Measurements from ENCODE around the gene KEL. TPM values are rescaled to one million over a fixed set of nuclear protein-coding genes. Genes with fewer than 3 reads are reported as not detected.

The KEL gene
- total RNA-seq, 2 donors from 2014 or later, result 0.09 to 61.5 TPM

DNA sequence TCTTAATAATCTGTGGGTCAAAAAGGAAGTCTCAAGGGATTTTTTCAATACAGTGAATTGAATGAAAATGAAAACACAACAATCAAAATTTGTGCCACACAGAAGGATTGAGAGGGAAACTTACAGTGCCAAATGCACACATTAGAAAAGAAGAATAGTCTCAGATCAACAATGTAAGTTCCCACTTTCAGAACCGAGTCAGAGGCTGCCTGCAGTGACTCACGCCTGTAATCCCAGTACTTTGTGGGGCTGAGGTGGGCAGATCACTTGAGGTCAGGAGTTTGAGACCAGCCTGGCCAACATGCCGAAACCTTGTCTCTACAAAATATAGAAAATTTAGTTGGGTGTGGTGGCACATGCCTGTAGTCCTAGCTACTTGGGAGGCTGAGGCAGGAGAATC lies 12.5 kb upstream of the KEL start:
- H3K27me3 ChIP-seq (replicated peaks; ENCODE audit: insufficient read depth), result no peaks in the 10 kb centered on the region
- no peaks in the 10 kb centered on the region for H3K4me1 ChIP-seq (replicated peaks)
- WGBS, result 84% methylated on average over 3 of the region's 3 CpGs
- no peak for DNase-seq (ENCODE audit: low spot score)
- intact Hi-C loops (cut with DNase I), result no loop called here
- no peak overlapping the region for H3K4me3 ChIP-seq
- H3K27ac ChIP-seq, result no peak overlapping the region
- no peaks in the 10 kb centered on the region for H3K36me3 ChIP-seq
- no peak for TF ChIP-seq POLR2AphosphoS5 (IDR thresholded peaks at IDR 0.05)
- TF ChIP-seq POLR2A (IDR thresholded peaks at IDR 0.05), result no peak
- H3K9me3 ChIP-seq, result no peaks in the 10 kb centered on the region

DNA sequence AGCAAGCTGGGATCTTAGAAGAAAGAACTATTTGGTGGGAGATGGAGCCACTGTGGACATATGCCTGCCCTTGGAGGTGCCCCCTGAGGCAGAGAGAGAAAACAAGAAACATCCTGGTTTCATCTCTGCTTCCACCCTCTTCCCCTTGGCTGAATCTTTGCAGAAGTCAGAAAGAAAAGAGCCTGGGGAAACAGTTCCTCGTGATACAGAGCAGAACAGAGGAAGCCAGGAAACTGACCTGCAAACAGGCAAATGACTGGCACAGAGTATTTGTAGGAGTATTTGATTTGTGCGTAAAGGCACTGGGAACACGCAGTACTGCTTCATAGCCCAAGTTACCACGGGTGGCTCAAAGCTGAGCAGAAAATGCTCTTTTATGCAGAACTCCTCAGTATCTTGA lies 7.0 kb upstream of the KEL start:
- intact Hi-C loops (cut with DNase I), result no loop called here
- Histone ChIP-seq H3K27me3 (replicated peaks; ENCODE audit: insufficient read depth) (no peaks in the 10 kb centered on the region), H3K4me1 (replicated peaks) (no peaks in the 10 kb centered on the region), H3K27ac (no peak overlapping the region), H3K4me3 (no peak overlapping the region), H3K36me3 (no peaks in the 10 kb centered on the region), H3K9me3 (no peaks in the 10 kb centered on the region)
- TF ChIP-seq POLR2AphosphoS5 (IDR thresholded peaks at IDR 0.05) (no peak), POLR2A (IDR thresholded peaks at IDR 0.05) (no peak)
- TF ChIP-seq, protein P1, sequence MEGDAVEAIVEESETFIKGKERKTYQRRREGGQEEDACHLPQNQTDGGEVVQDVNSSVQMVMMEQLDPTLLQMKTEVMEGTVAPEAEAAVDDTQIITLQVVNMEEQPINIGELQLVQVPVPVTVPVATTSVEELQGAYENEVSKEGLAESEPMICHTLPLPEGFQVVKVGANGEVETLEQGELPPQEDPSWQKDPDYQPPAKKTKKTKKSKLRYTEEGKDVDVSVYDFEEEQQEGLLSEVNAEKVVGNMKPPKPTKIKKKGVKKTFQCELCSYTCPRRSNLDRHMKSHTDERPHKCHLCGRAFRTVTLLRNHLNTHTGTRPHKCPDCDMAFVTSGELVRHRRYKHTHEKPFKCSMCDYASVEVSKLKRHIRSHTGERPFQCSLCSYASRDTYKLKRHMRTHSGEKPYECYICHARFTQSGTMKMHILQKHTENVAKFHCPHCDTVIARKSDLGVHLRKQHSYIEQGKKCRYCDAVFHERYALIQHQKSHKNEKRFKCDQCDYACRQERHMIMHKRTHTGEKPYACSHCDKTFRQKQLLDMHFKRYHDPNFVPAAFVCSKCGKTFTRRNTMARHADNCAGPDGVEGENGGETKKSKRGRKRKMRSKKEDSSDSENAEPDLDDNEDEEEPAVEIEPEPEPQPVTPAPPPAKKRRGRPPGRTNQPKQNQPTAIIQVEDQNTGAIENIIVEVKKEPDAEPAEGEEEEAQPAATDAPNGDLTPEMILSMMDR (IDR thresholded peaks at IDR 0.05), result no peak
- WGBS, result 52% methylated on average over 4 of the region's 4 CpGs
- DNase-seq (ENCODE audit: low spot score), result no peak

DNA sequence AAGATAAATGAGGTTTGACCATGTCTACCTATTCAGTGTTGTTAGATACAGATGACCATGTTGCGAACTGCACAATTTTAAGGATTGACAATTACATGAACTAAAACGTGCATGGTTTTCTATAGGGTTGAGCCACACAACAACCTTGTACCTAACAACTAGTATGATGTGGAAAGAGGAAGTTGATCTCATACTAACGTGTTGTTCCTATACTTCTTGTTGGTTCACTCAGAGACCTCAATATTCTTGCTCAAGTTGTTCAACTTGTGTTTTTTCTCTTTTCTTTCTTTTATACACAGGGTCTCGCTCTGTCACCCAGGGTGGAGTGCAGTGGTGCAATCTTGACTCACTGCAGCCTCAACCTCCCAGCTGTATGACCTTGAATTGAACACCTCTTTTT lies 6.1 kb upstream of the KEL start:
- WGBS, result 91% methylated on average over 4 of the region's 4 CpGs
- DNase-seq (ENCODE audit: low spot score), result no peak
- Histone ChIP-seq H3K36me3 (no peaks in the 10 kb centered on the region), H3K4me3 (no peak overlapping the region), H3K27ac (no peak overlapping the region), H3K9me3 (no peaks in the 10 kb centered on the region), H3K27me3 (replicated peaks; ENCODE audit: insufficient read depth) (no peaks in the 10 kb centered on the region), H3K4me1 (replicated peaks) (no peaks in the 10 kb centered on the region)
- intact Hi-C loops (cut with DNase I), result no loop called here
- TF ChIP-seq POLR2AphosphoS5 (IDR thresholded peaks at IDR 0.05), result no peak

GRCh38 chr7:142964502-142965246 lies 2.5 kb upstream of the KEL start:
- DNase-seq (ENCODE audit: low spot score), result no peak
- intact Hi-C loops (cut with DNase I), result no loop called here
- Histone ChIP-seq H3K4me1 (replicated peaks) (no peaks in the 10 kb centered on the region), H3K9me3 (no peaks in the 10 kb centered on the region), H3K27ac (no peak overlapping the region), H3K27me3 (replicated peaks; ENCODE audit: insufficient read depth) (no peaks in the 10 kb centered on the region), H3K36me3 (no peaks in the 10 kb centered on the region), H3K4me3 (no peak overlapping the region)
- 84% methylated on average over 6 of the region's 6 CpGs for WGBS
- TF ChIP-seq POLR2AphosphoS5 (IDR thresholded peaks at IDR 0.05), result no peak
- TF ChIP-seq POLR2A (IDR thresholded peaks at IDR 0.05), result no peak
- TF ChIP-seq, protein P1 (IDR thresholded peaks at IDR 0.05), result no peak

- 96% methylated on average over 2 of the region's 2 CpGs for WGBS
- DNase-seq (ENCODE audit: low spot score), result no peak
- H3K4me1 ChIP-seq (replicated peaks), result no peaks in the 10 kb centered on the region
- intact Hi-C loops (cut with DNase I), result no loop called here
- TF ChIP-seq, protein P1 (IDR thresholded peaks at IDR 0.05), result no peak
- no peak for TF ChIP-seq POLR2AphosphoS5 (IDR thresholded peaks at IDR 0.05)
- no peak for TF ChIP-seq POLR2A (IDR thresholded peaks at IDR 0.05)
- H3K36me3 ChIP-seq, result no peaks in the 10 kb centered on the region
- no peaks in the 10 kb centered on the region for H3K9me3 ChIP-seq
- no peaks in the 10 kb centered on the region for H3K27me3 ChIP-seq (replicated peaks; ENCODE audit: insufficient read depth)
- H3K27ac ChIP-seq, result no peak overlapping the region
- H3K4me3 ChIP-seq, result no peak overlapping the region
Measured at GRCh38 chr7:142963993-142964392, 1.8 kb upstream of the KEL start.

GRCh38 chr7:142962991-142963390 lies 828 bp upstream of the KEL start:
- intact Hi-C loops (cut with DNase I), result no loop called here
- no peaks in the 10 kb centered on the region for H3K36me3 ChIP-seq
- H3K9me3 ChIP-seq, result no peaks in the 10 kb centered on the region
- no peaks in the 10 kb centered on the region for H3K4me1 ChIP-seq (replicated peaks)
- 23% methylated on average over 1 of the region's 1 CpG for WGBS
- TF ChIP-seq POLR2AphosphoS5 (IDR thresholded peaks at IDR 0.05) (no peak), POLR2A (IDR thresholded peaks at IDR 0.05) (no peak)
- TF ChIP-seq, protein P1 (IDR thresholded peaks at IDR 0.05), result no peak
- DNase-seq (ENCODE audit: low spot score), result no peak
- H3K27ac ChIP-seq, result no peak overlapping the region
- H3K27me3 ChIP-seq (replicated peaks; ENCODE audit: insufficient read depth), result no peaks in the 10 kb centered on the region
- no peak overlapping the region for H3K4me3 ChIP-seq
